ENCODE measurements around the gene DMBX1. TPM values are rescaled to one million over a fixed set of nuclear protein-coding genes. Genes with fewer than 3 reads are reported as not detected.
A peak's percentile ranks its signal among the peaks of the same experiment; 100 is the strongest.

DMBX1 gene
- total and polyA plus RNA-seq, 2 of the 13 experiments (the other 11 are each of a cell fraction or from before 2014, with no cell fraction given): not detected

GRCh38 chr1:46442317-46443161, 47.1 kb upstream of the DMBX1 start (continued):
- TF ChIP-seq ZNF691 (CRISPR knock-in tag; IDR thresholded peaks at IDR 0.05; ENCODE audit: borderline replicate concordance, low read depth): peak; percentile 55; the same call in 1 of the 2 replicates
- TF ChIP-seq NR2C2 (CRISPR knock-in tag; IDR thresholded peaks at IDR 0.05; ENCODE audit: borderline replicate concordance): 0 out of 2 replicates have a peak, but pooled peaks have one; percentile 21
- TF ChIP-seq FOXP1 (IDR thresholded peaks at IDR 0.05): no peak
- TF ChIP-seq FOXP1 (CRISPR knock-in tag; IDR thresholded peaks at IDR 0.05): 0 out of 2 replicates have a peak, but pooled peaks have one; percentile 9
- 0 out of 2 replicates have a peak, but pooled peaks have one; percentile 9 for TF ChIP-seq FOXA3 (CRISPR knock-in tag; IDR thresholded peaks at IDR 0.05)
- no peak for TF ChIP-seq ZNF12 (CRISPR knock-in tag; IDR thresholded peaks at IDR 0.05)
- peak; percentile 95 for TF ChIP-seq XRCC5 (optimal IDR thresholded peaks at IDR 0.05; ENCODE audit: low read length)
- TF ChIP-seq CHD4 (IDR thresholded peaks at IDR 0.05; ENCODE audit: borderline replicate concordance, low read length): 0 out of 2 replicates have a peak, but pooled peaks have one; percentile 50
- 0 out of 2 replicates have a peak, but pooled peaks have one; percentile 44 for TF ChIP-seq ZNF274 (CRISPR knock-in tag; IDR thresholded peaks at IDR 0.05)
- 0 out of 2 replicates have a peak, but pooled peaks have one; percentile 20 for TF ChIP-seq ELF3 (CRISPR knock-in tag; IDR thresholded peaks at IDR 0.05)
- TF ChIP-seq TEAD3 (CRISPR knock-in tag; optimal IDR thresholded peaks at IDR 0.05; ENCODE audit: borderline replicate concordance): peak; percentile 57
- TF ChIP-seq RXRA (CRISPR knock-in tag; IDR thresholded peaks at IDR 0.05): peak; percentile 88
- TF ChIP-seq GABPB1 (CRISPR knock-in tag; IDR thresholded peaks at IDR 0.05): 0 out of 2 replicates have a peak, but pooled peaks have one; percentile 22
- peak; percentile 46 for TF ChIP-seq STAG1 (CRISPR knock-in tag; IDR thresholded peaks at IDR 0.05)
- TF ChIP-seq ZNF574 (CRISPR knock-in tag; IDR thresholded peaks at IDR 0.05): peak; percentile 29; the same call in 1 of the 2 replicates
- TF ChIP-seq HMGXB4 (CRISPR knock-in tag; IDR thresholded peaks at IDR 0.05; ENCODE audit: borderline replicate concordance in 1 of 2, low read depth in 1 of 2): peak; percentile 53 to 63; a peak in 2 of 4 replicates
- no peak for TF ChIP-seq BCLAF1 (IDR thresholded peaks at IDR 0.05)
- no peak for TF ChIP-seq ZSCAN29 (CRISPR knock-in tag; conservative IDR thresholded peaks at IDR 0.05)
- 0 out of 2 replicates have a peak, but pooled peaks have one; percentile 30 for TF ChIP-seq ZBTB34 (CRISPR knock-in tag; IDR thresholded peaks at IDR 0.05)
